Lower leg skin (tissue), 4 donors: ENCODE results near the gene TLR4. TPM values are rescaled to one million over a fixed set of nuclear protein-coding genes. Genes with fewer than 3 reads are reported as not detected.

Source experiments
- DNase-seq, 2 donors: peaks; one replicate each; pipeline ENCODE4 v3.0.0-alpha.2; 2019; ENCODE audit warnings: low spot score in 2 of 2
- H3K4me3 ChIP-seq: fragments of 200-600 bp; sonication (generic); 2 replicates; pipeline ENCODE4 v1.5.1; 2017; ENCODE audit warnings: mild to moderate bottlenecking, low read depth; ENCODE audit not compliant: poor library complexity, severe bottlenecking
- CTCF ChIP-seq, 3 donors: fragments of 450-650 bp; IDR thresholded peaks; one replicate each; pipeline ENCODE4 v1.5.1; 2016; ENCODE audit warnings: antibody characterized with exemption in 3 of 3, mild to moderate bottlenecking in 3 of 3, moderate library complexity in 2 of 3
- POLR2A ChIP-seq, 2 donors: fragments of 450-650 bp; IDR thresholded peaks; one replicate each; pipeline ENCODE4 v1.6.1; 2016 to 2017; ENCODE audit warnings: antibody characterized with exemption in 2 of 2, mild to moderate bottlenecking in 1 of 2, moderate library complexity in 1 of 2
- WGBS, 2 donors: methylation state at CpG; one replicate each; pipeline ENCODE4 v1.1.5; 2018; 5-methylcytosine and 5-hydroxymethylcytosine counted together
- intact Hi-C: fragments of 100-400 bp; cut with DNase I; formaldehyde crosslinking; loops from one replicate; pipeline ENCODE4 v1.15.0; 2023; ENCODE audit warnings: low total_unique reads
- total RNA-seq, 4 donors: library from RNA; depleted of rRNA; stranded (reverse); fragments of >200 nt; gene quantifications; one replicate each; pipeline ENCODE4 v1.1.0, GENCODE V29; 2016

Gene TLR4
- total RNA-seq, 4 donors from 2014 or later = 3.9 to 11.3 (median 5.3) TPM

GRCh38 chr9:117672369-117672768, 31.8 kb upstream of the TLR4 start:
- intact Hi-C loops = no loop called here
- no peak overlapping the region for H3K4me3 ChIP-seq
- no peak for DNase-seq
- TF ChIP-seq POLR2A (IDR thresholded peaks at IDR 0.05) = no peak
- TF ChIP-seq CTCF (IDR thresholded peaks at IDR 0.05) = no peak
- 94 to 98% methylated on average over 1 of the region's 1 CpG for WGBS, 2 donors

- TF ChIP-seq CTCF (IDR thresholded peaks at IDR 0.05) = no peak
- no peak for TF ChIP-seq POLR2A (IDR thresholded peaks at IDR 0.05)
- H3K4me3 ChIP-seq = no peak overlapping the region
- DNase-seq = no peak
- intact Hi-C loops = no loop called here
Measured at GRCh38 chr9:117677572-117677971, 26.6 kb upstream of the TLR4 start.

- intact Hi-C loops = no loop called here
- TF ChIP-seq CTCF (IDR thresholded peaks at IDR 0.05) = no peak
- TF ChIP-seq POLR2A (IDR thresholded peaks at IDR 0.05) = no peak
- no peak for DNase-seq
- WGBS, 2 donors = 0 to 2% methylated on average over 1 of the region's 1 CpG
- H3K4me3 ChIP-seq = no peak overlapping the region
Measured at GRCh38 chr9:117678871-117679270, 25.3 kb upstream of the TLR4 start.

- no peak for TF ChIP-seq POLR2A (IDR thresholded peaks at IDR 0.05)
- TF ChIP-seq CTCF (IDR thresholded peaks at IDR 0.05) = no peak
- 70% methylated on average over 2 of the region's 2 CpGs for WGBS, 2 donors
- no peak for DNase-seq
- H3K4me3 ChIP-seq = no peak overlapping the region
- intact Hi-C loops = no loop called here
Measured at GRCh38 chr9:117679416-117679815, 24.8 kb upstream of the TLR4 start.

- DNase-seq = no peak
- TF ChIP-seq POLR2A (IDR thresholded peaks at IDR 0.05) = no peak
- WGBS, 2 donors = 80 to 83% methylated on average over 2 of the region's 2 CpGs
- intact Hi-C loops = no loop called here
- no peak overlapping the region for H3K4me3 ChIP-seq
Measured at GRCh38 chr9:117681888-117682287, 22.3 kb upstream of the TLR4 start.

GRCh38 chr9:117682955-117683710, 21.1 kb upstream of the TLR4 start:
- TF ChIP-seq CTCF (IDR thresholded peaks at IDR 0.05) (no peak), POLR2A (IDR thresholded peaks at IDR 0.05) (no peak)
- no peak for DNase-seq
- WGBS, 2 donors = 55 to 58% methylated on average over 3 of the region's 3 CpGs
- intact Hi-C loops = no loop called here
- no peak overlapping the region for H3K4me3 ChIP-seq
